Subcutaneous abdominal adipose tissue (tissue), 5 donors: ENCODE results near the gene CNIH2.
A peak's percentile ranks its signal among the peaks of the same experiment; 100 is the strongest.
"Not testable (repeated sequence)": the region's sequence is repeated elsewhere in the genome, so short reads cannot be mapped to it uniquely, and the experiment has no call there.

Experiments
- H3K27ac ChIP-seq: one replicate; pipeline ENCODE4 v1.7.0; 2013; ENCODE audit warnings: low read depth, mild to moderate bottlenecking, inconsistent platforms, low read length, moderate library complexity
- H3K27me3 ChIP-seq, 5 donors: one replicate each; pipeline ENCODE4 v1.7.0; 2013; ENCODE audit warnings: low read length in 5 of 5, inconsistent platforms in 1 of 5; ENCODE audit not compliant: control insufficient read depth in 5 of 5, insufficient read depth in 4 of 5
- H3K36me3 ChIP-seq, 5 donors: one replicate each; pipeline ENCODE4 v1.7.0; 2013; ENCODE audit warnings: low read length in 5 of 5; ENCODE audit not compliant: control insufficient read depth in 5 of 5, insufficient read depth in 5 of 5
- H3K4me1 ChIP-seq, 5 donors: one replicate each; pipeline ENCODE4 v1.7.0; 2013; ENCODE audit warnings: low read length in 5 of 5, mild to moderate bottlenecking in 3 of 5, moderate library complexity in 1 of 5; ENCODE audit not compliant: control insufficient read depth in 5 of 5, insufficient read depth in 5 of 5
- H3K4me3 ChIP-seq, 5 donors: one replicate each; pipeline ENCODE4 v1.7.0; 2013; ENCODE audit warnings: low read length in 5 of 5, low read depth in 1 of 5
- H3K9ac ChIP-seq, 5 donors: one replicate each; pipeline ENCODE4 v1.7.0; 2013; ENCODE audit warnings: low read length in 5 of 5, mild to moderate bottlenecking in 4 of 5, moderate library complexity in 3 of 5
- H3K9me3 ChIP-seq, 5 donors: one replicate each; pipeline ENCODE4 v1.7.0; 2013; ENCODE audit warnings: low read length in 5 of 5; ENCODE audit not compliant: control insufficient read depth in 5 of 5
- donor health status: healthy.
- donor health status: healthy.
- donor health status: healthy.
- donor health status: healthy.
- donor health status: healthy.

The CNIH2 gene

DNA sequence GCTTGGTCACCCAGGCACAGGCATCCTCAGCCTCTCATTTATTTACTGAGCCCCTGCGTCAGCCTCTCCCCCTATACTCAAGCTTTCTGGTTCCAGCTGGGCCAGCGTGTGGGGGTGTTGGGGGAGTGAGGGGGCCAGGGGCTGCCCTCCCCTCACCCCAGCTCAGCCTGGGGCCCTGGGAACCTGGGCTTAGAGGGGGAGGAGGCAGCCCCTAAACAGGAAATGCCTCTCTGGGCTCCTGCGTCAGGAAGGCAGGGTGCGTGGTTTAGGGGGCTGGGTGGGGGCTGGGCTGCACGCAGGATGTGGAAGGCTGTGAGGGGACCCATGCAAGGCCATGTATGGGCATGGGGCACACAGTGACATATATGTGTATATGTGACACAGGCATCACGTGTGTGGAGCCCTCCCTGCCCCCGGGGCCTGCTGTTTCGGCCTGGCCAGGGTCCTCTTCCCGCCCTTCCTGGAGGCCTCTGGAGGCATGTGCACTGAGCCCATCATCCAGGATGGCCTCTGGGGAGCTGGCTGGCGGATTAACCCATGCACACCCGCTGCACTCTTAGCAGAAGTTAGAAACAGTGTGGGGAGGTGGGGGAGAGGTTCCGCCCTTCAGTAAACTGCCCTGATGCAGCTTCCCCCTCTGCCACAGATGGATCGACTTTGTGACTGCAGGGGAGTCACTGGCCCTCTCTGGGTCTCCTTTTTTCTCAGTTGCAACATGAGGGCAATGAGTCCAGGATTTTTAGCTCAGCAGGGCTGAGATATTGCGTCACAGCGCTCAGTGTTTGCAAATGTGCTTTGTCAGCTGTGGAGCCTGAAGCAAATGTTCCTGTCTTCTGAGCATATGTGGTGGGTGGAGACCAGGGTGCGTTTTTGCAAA is 40.0 kb downstream of the CNIH2 start:
- peak overlapping the region; percentile 29 to 62 (median 42) for H3K4me3 ChIP-seq
- peak overlapping the region; percentile 80 for H3K27ac ChIP-seq
- peaks cover 21 to 81% (median 79%) of the 10 kb centered on the region in 5 donors for H3K4me1 ChIP-seq

DNA sequence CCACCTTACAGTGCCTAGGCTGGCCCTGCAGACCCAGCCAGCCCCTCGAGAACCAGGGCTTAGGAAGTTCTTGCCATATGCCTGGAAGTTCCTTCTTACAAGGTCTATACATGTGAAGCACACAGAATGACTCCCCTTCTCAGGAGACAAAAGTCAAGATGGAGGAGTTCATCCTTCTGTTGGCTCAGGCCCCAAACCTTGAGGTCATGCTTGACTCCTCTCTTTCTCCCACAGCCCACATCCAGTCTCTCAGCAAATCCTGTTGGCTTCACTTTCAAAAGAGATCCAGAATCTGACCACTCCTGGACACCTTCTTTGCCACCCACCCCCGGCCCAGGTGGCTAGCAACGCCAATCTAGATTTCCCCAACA is 40.6 kb downstream of the CNIH2 start:
- Histone ChIP-seq H3K27me3 (no peaks in the 10 kb centered on the region), H3K4me1 (peaks cover 23 to 80% (median 75%) of the 10 kb centered on the region in 5 donors), H3K27ac (peak overlapping the region; percentile 35), H3K9ac (no peak overlapping the region), H3K36me3 (no peaks in the 10 kb centered on the region), H3K4me3 (peak overlapping the region in 4 of 5 donors; percentile 10 to 37 (median 15)), H3K9me3 (no peaks in the 10 kb centered on the region)

More for the DNA sequence above, 40.0 kb downstream of the CNIH2 start:
- Histone ChIP-seq H3K36me3 (no peaks in the 10 kb centered on the region), H3K9ac (peak overlapping the region in 1 of 5 donors; percentile 43), H3K27me3 (no peaks in the 10 kb centered on the region), H3K9me3 (no peaks in the 10 kb centered on the region)

DNA sequence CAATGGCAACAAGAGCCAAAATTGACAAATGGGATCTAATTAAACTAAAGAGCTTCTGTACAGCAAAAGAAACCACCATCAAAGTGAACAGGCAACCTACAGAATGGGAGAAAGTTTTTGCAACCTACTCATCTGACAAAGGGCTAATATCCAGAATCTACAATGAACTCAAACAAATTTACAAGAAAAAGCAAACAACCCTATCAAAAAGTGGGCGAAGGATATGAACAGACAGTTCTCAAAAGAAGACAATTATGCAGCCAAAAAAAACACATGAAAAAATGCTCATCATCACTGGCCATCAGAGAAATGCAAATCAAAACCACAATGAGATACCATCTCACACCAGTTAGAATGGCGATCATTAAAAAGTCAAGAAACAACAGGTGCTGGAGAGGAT is 42.3 kb downstream of the CNIH2 start:
- not testable (repeated sequence) for H3K4me3 ChIP-seq, H3K9ac ChIP-seq, H3K27ac ChIP-seq, H3K9me3 ChIP-seq, H3K36me3 ChIP-seq, H3K27me3 ChIP-seq
- H3K4me1 ChIP-seq: peaks cover 28 to 77% (median 75%) of the 10 kb centered on the region in 5 donors

DNA sequence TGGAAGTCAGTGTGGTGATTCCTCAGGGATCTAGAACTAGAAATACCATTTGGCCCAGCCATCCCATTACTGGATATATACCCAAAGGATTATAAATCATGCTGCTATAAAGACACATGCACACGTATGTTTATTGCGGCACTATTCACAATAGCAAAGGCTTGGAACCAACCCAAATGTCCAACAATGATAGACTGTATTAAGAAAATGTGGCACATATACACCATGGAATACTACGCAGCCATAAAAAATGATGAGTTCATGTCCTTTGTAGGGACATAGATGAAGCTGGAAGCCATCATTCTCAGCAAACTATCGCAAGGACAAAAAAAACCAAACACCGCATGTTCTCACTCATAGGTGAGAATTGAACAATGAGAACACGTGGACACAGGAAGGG is 42.8 kb downstream of the CNIH2 start:
- peaks cover 28 to 77% (median 75%) of the 10 kb centered on the region in 5 donors for H3K4me1 ChIP-seq
- not testable (repeated sequence) for H3K9ac ChIP-seq, H3K27me3 ChIP-seq, H3K9me3 ChIP-seq, H3K36me3 ChIP-seq, H3K27ac ChIP-seq, H3K4me3 ChIP-seq

DNA sequence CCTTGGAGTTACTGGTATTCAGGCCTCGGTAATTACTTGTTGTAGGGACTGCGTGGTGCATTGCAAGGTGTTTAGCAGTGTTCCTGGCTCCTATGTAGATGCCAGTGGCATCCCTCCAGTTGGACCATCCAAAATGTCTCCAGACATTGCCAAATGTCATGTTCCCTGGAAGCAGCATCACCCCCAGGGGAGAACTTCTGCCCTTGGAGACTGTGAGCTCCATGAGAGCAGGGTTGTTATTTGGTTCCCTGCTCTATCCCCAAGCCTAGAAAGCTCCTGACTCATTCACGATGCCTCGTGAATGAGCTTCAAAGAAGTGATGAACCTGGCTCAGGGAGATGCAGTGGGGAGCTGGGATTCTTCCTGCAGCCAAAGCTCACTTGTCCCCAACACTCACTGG is 43.6 kb downstream of the CNIH2 start:
- Histone ChIP-seq H3K9me3 (no peaks in the 10 kb centered on the region), H3K36me3 (no peaks in the 10 kb centered on the region), H3K27ac (peak overlapping the region; percentile 44), H3K4me1 (peaks cover 31 to 77% (median 75%) of the 10 kb centered on the region in 5 donors), H3K27me3 (no peaks in the 10 kb centered on the region), H3K9ac (no peak overlapping the region), H3K4me3 (no peak overlapping the region)

- no peaks in the 10 kb centered on the region for H3K9me3 ChIP-seq
- H3K36me3 ChIP-seq: no peaks in the 10 kb centered on the region
- H3K27ac ChIP-seq: no peak overlapping the region
- no peaks in the 10 kb centered on the region for H3K27me3 ChIP-seq
- peaks cover 33 to 78% (median 76%) of the 10 kb centered on the region in 5 donors for H3K4me1 ChIP-seq
- H3K4me3 ChIP-seq: peak overlapping the region in 1 of 5 donors; percentile 23
- no peak overlapping the region for H3K9ac ChIP-seq
These were observed 44.9 kb downstream of the CNIH2 start for GRCh38 chr11:66322732-66323427.

DNA sequence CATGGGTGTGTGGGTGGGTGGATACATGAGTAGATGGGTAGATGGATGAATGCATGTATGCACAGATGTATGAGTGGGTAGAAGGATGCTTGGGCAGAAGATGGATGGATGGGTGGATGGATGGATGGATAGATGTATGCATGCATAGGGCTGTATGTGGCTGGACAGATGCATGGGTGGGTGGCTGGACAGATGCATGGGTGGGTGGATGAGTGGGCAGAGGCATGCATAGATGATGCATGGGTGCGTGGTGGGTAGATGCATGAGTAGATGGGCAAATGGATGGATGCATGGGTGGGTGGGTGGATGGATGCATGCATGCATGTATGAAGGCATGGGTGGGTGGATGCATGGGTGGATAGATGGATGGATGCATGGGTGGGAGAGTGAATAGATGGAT is 45.7 kb downstream of the CNIH2 start:
- Histone ChIP-seq H3K36me3 (no peaks in the 10 kb centered on the region), H3K9ac (no peak overlapping the region), H3K27me3 (no peaks in the 10 kb centered on the region)

GRCh38 chr11:66324664-66325063 is 46.7 kb downstream of the CNIH2 start:
- no peaks in the 10 kb centered on the region for H3K36me3 ChIP-seq
- no peak overlapping the region for H3K27ac ChIP-seq
- H3K9me3 ChIP-seq: no peaks in the 10 kb centered on the region
- H3K27me3 ChIP-seq: no peaks in the 10 kb centered on the region
- no peak overlapping the region for H3K9ac ChIP-seq
- peaks cover 28 to 74% (median 72%) of the 10 kb centered on the region in 5 donors for H3K4me1 ChIP-seq
- no peak overlapping the region for H3K4me3 ChIP-seq

More for the DNA sequence above, 45.7 kb downstream of the CNIH2 start:
- no peak overlapping the region for H3K4me3 ChIP-seq
- H3K4me1 ChIP-seq: peaks cover 31 to 78% (median 76%) of the 10 kb centered on the region in 5 donors
- H3K27ac ChIP-seq: no peak overlapping the region
- no peaks in the 10 kb centered on the region for H3K9me3 ChIP-seq

DNA sequence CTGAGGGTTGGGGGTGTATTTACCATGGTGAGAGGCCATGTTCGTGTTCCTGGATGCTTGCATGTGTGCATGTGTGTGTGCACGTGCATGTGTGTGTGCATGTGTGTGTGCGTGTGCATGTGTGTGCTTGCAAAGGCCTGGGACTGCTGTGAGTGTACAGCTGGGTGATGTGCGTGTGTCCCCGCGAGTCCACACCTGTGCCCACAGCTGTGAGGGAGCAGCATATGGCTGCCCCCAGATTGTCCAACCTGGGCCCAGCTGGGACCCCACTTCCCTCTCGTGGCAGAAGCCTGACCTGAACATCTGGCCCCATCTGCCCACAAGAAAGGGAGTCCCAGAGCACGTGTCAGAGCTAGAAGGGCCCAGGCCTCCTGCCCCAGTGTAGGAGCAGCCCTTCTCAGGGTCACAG is 47.3 kb downstream of the CNIH2 start:
- no peak overlapping the region for H3K4me3 ChIP-seq
- no peaks in the 10 kb centered on the region for H3K9me3 ChIP-seq
- H3K27me3 ChIP-seq: no peaks in the 10 kb centered on the region
- no peaks in the 10 kb centered on the region for H3K36me3 ChIP-seq
- H3K9ac ChIP-seq: peak overlapping the region in 1 of 5 donors; percentile 3
- peak overlapping the region; percentile 67 for H3K27ac ChIP-seq
- peaks cover 28 to 74% (median 72%) of the 10 kb centered on the region in 5 donors for H3K4me1 ChIP-seq
